Measurements from ENCODE around the gene DPH6. TPM values are rescaled to one million over a fixed set of nuclear protein-coding genes. Genes with fewer than 3 reads are reported as not detected.

The DPH6 gene
- total RNA-seq, 1 experiment from 2014 or later: 25.7 TPM

DNA sequence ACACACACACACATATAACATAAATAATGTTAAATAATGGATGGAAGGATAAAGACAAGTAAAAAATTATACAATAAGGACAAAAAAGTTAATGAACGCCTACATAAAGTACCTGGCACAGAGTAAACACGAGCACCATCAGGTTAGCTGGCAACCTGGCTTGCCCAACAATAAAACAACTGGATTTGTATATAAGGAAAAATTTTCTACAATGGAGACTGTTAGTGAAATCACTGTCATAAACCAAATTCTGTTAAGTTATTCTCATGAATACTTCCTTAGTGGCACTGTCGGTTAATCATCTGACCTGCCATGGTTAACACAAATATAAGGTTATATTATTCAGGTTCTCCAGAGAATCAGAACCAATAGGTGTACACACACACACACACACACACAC, 54.8 kb downstream of the DPH6 start:
- no peak overlapping the region for H3K4me3 ChIP-seq (ENCODE audit: low read depth, low read length, poor library complexity, severe bottlenecking)
- no peaks in the 10 kb centered on the region for H3K27me3 ChIP-seq (replicated peaks; ENCODE audit: insufficient read depth, low read depth, low read length, poor library complexity)
- peaks cover 9% of the 10 kb centered on the region for H3K9me3 ChIP-seq (ENCODE audit: low read depth, low read length, poor library complexity, severe bottlenecking)
- intact Hi-C loops (cut with micrococcal nuclease; ENCODE audit: unreplicated experiment): no loop called here
- no peaks in the 10 kb centered on the region for H3K36me3 ChIP-seq (ENCODE audit: insufficient read depth, low read length, poor library complexity, severe bottlenecking)
- no peak for DNase-seq (ENCODE audit: low spot score)
- TF ChIP-seq, protein P1, sequence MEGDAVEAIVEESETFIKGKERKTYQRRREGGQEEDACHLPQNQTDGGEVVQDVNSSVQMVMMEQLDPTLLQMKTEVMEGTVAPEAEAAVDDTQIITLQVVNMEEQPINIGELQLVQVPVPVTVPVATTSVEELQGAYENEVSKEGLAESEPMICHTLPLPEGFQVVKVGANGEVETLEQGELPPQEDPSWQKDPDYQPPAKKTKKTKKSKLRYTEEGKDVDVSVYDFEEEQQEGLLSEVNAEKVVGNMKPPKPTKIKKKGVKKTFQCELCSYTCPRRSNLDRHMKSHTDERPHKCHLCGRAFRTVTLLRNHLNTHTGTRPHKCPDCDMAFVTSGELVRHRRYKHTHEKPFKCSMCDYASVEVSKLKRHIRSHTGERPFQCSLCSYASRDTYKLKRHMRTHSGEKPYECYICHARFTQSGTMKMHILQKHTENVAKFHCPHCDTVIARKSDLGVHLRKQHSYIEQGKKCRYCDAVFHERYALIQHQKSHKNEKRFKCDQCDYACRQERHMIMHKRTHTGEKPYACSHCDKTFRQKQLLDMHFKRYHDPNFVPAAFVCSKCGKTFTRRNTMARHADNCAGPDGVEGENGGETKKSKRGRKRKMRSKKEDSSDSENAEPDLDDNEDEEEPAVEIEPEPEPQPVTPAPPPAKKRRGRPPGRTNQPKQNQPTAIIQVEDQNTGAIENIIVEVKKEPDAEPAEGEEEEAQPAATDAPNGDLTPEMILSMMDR (conservative IDR thresholded peaks at IDR 0.05; ENCODE audit: low read depth, low read length): no peak
- no peak for TF ChIP-seq EZH2 (IDR thresholded peaks at IDR 0.05; ENCODE audit: borderline replicate concordance, low read depth, low read length, poor library complexity, severe bottlenecking)
- peaks cover 8% of the 10 kb centered on the region for H3K4me1 ChIP-seq (ENCODE audit: insufficient read depth, low read length, poor library complexity, severe bottlenecking)
- no peak overlapping the region for H3K27ac ChIP-seq (ENCODE audit: low read depth, low read length, poor library complexity, severe bottlenecking)
- ChIA-PET CTCF (no interaction called here), POLR2A (ENCODE audit: low non-redundant PET) (no interaction called here)
- BruUV-seq (replicated peaks): no TSS peak

DNA sequence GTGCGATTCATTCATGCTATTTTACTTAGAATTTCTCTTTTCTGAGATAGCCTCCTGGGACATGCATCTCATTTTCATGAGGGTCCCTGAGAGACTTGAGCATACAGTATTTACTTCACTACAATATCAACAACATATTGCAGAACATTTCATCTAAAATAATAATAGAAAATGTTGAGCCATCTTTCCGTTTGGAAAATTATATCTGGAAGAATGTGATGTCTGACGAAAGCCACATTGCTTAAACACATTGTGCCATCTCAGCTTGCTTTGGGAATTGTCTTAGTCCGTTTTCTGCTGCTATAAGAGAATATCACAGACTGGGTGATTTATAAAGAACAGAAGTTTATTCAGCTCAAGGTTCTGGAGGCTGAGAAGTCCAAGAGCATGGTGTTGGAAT, 55.5 kb downstream of the DPH6 start:
- CTCF ChIA-PET: no interaction called here
- intact Hi-C loops (cut with micrococcal nuclease; ENCODE audit: unreplicated experiment): no loop called here
- no peak for DNase-seq (ENCODE audit: low spot score)
- TF ChIP-seq EZH2 (IDR thresholded peaks at IDR 0.05; ENCODE audit: borderline replicate concordance, low read depth, low read length, poor library complexity, severe bottlenecking): no peak
- TF ChIP-seq, protein P1 (conservative IDR thresholded peaks at IDR 0.05; ENCODE audit: low read depth, low read length): no peak
- Histone ChIP-seq H3K9me3 (ENCODE audit: low read depth, low read length, poor library complexity, severe bottlenecking) (peaks cover 11% of the 10 kb centered on the region), H3K4me1 (ENCODE audit: insufficient read depth, low read length, poor library complexity, severe bottlenecking) (peaks cover 6% of the 10 kb centered on the region), H3K27ac (ENCODE audit: low read depth, low read length, poor library complexity, severe bottlenecking) (no peak overlapping the region), H3K4me3 (ENCODE audit: low read depth, low read length, poor library complexity, severe bottlenecking) (no peak overlapping the region), H3K27me3 (replicated peaks; ENCODE audit: insufficient read depth, low read depth, low read length, poor library complexity) (no peaks in the 10 kb centered on the region), H3K36me3 (ENCODE audit: insufficient read depth, low read length, poor library complexity, severe bottlenecking) (no peaks in the 10 kb centered on the region)
- POLR2A ChIA-PET (ENCODE audit: low non-redundant PET): no interaction called here
- no TSS peak for BruUV-seq (replicated peaks)

DNA sequence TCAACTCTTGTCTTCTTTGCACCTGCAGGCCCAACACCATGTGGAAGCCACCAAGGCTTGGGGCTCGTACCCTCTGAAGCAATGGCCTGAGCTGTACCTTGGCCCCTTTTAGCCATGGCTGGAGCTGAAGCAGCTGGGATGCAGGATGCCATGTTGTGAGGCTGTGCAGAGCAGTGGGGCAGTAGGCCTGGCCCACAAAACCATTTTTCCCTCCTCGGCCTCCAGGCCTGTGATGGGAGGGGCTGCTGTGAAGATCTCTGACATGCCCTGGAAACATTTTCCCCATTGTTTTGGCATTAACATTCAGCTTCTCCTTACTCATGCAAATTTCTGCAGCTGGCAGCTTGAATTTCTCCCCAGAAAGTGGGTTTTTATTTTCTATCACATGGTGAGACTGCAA, 58.5 kb downstream of the DPH6 start:
- no peak overlapping the region for H3K27ac ChIP-seq (ENCODE audit: low read depth, low read length, poor library complexity, severe bottlenecking)
- DNase-seq (ENCODE audit: low spot score): no peak
- CTCF ChIA-PET: no interaction called here
- intact Hi-C loops (cut with micrococcal nuclease; ENCODE audit: unreplicated experiment): no loop called here
- POLR2A ChIA-PET (ENCODE audit: low non-redundant PET): no interaction called here
- no peaks in the 10 kb centered on the region for H3K4me1 ChIP-seq (ENCODE audit: insufficient read depth, low read length, poor library complexity, severe bottlenecking)
- no peak overlapping the region for H3K4me3 ChIP-seq (ENCODE audit: low read depth, low read length, poor library complexity, severe bottlenecking)
- no TSS peak for BruUV-seq (replicated peaks)
- H3K9me3 ChIP-seq (ENCODE audit: low read depth, low read length, poor library complexity, severe bottlenecking): peaks cover 11% of the 10 kb centered on the region
- no peak for TF ChIP-seq EZH2 (IDR thresholded peaks at IDR 0.05; ENCODE audit: borderline replicate concordance, low read depth, low read length, poor library complexity, severe bottlenecking)
- TF ChIP-seq, protein P1 (conservative IDR thresholded peaks at IDR 0.05; ENCODE audit: low read depth, low read length): no peak
- no peaks in the 10 kb centered on the region for H3K36me3 ChIP-seq (ENCODE audit: insufficient read depth, low read length, poor library complexity, severe bottlenecking)
- H3K27me3 ChIP-seq (replicated peaks; ENCODE audit: insufficient read depth, low read depth, low read length, poor library complexity): no peaks in the 10 kb centered on the region

All from A673 (cell line).